Subcutaneous abdominal adipose tissue (tissue), 5 donors: ENCODE data around the gene ARL2.
"Not testable (repeated sequence)": the region's sequence is repeated elsewhere in the genome, so short reads cannot be mapped to it uniquely, and the experiment has no call there.

Experiments
- H3K27ac ChIP-seq: one replicate; pipeline ENCODE4 v1.7.0; 2013; ENCODE audit warnings: low read depth, mild to moderate bottlenecking, inconsistent platforms, low read length, moderate library complexity
- H3K27me3 ChIP-seq, 5 donors: one replicate each; pipeline ENCODE4 v1.7.0; 2013; ENCODE audit warnings: low read length in 5 of 5, inconsistent platforms in 1 of 5; ENCODE audit not compliant: control insufficient read depth in 5 of 5, insufficient read depth in 4 of 5
- H3K36me3 ChIP-seq, 5 donors: one replicate each; pipeline ENCODE4 v1.7.0; 2013; ENCODE audit warnings: low read length in 5 of 5; ENCODE audit not compliant: control insufficient read depth in 5 of 5, insufficient read depth in 5 of 5
- H3K4me1 ChIP-seq, 5 donors: one replicate each; pipeline ENCODE4 v1.7.0; 2013; ENCODE audit warnings: low read length in 5 of 5, mild to moderate bottlenecking in 3 of 5, moderate library complexity in 1 of 5; ENCODE audit not compliant: control insufficient read depth in 5 of 5, insufficient read depth in 5 of 5
- H3K4me3 ChIP-seq, 5 donors: one replicate each; pipeline ENCODE4 v1.7.0; 2013; ENCODE audit warnings: low read length in 5 of 5, low read depth in 1 of 5
- H3K9ac ChIP-seq, 5 donors: one replicate each; pipeline ENCODE4 v1.7.0; 2013; ENCODE audit warnings: low read length in 5 of 5, mild to moderate bottlenecking in 4 of 5, moderate library complexity in 3 of 5
- H3K9me3 ChIP-seq, 5 donors: one replicate each; pipeline ENCODE4 v1.7.0; 2013; ENCODE audit warnings: low read length in 5 of 5; ENCODE audit not compliant: control insufficient read depth in 5 of 5
- donor health status: healthy.
- donor health status: healthy.
- donor health status: healthy.
- donor health status: healthy.
- donor health status: healthy.

ARL2 gene

DNA sequence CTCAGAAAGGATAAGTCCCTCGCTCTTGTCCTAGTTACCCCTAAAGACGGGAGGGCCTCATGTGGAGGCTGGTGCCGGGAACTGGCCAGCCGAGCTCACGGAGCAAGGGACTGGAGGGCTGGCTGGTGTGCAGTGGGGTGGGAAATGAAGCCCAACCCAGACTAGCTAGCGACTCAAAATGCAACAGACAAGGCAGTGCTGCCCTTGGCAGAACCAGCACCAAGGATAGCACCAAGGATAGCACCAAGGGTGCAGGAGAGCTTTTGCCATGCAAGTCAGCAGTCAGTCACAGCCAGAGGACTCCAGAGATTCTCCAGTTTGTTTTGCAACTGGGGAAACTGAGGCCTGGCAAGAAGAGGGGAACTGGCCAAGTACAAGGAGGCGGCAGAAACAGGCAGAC lies 10.7 kb upstream of the ARL2 start:
- Histone ChIP-seq H3K36me3 (no peaks in the 10 kb centered on the region), H3K9ac (no peak overlapping the region), H3K4me3 (no peak overlapping the region), H3K9me3 (no peaks in the 10 kb centered on the region), H3K27me3 (peaks cover 0 to 5% (median 0%) of the 10 kb centered on the region in 5 donors), H3K27ac (no peak overlapping the region), H3K4me1 (no peaks in the 10 kb centered on the region)

DNA sequence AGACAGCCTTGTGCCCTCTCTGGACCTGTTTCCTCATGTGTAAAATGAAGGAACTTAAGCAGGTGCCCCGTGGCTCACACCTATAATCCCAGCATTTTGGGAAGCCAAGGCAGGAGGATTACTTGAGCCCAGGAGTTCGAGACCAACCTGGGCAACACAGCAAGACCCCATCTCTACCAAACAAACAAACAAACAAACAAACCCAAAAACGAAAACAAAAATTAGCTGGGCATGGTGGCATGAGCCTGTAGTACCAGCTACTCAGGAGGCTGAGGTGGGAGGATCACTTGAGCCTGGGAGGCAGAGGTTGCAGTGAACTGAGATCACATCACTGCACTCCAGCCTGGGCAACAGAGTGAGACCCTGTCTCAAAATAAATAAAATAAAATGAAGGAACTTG lies 10.0 kb upstream of the ARL2 start:
- H3K27ac ChIP-seq, H3K27me3 ChIP-seq: not testable (repeated sequence)

DNA sequence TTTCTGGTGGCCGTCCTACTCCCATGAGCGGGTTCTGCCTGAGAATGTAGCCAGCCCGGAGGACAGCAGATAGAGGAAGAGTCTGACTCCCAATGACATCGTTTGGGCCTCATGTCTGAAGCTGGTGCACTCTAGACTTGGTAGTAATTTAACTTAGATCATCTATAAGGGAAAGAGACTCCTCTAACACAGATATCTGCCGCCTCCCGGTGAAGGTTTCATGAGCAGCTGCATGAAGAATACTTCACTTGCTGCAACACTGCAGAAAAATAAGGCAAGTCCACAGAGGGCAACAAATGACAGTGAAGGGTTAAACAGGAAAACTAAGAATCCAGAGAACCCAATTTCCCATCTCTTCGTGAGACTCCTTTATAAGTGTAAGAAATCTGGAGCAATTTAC lies 5.9 kb upstream of the ARL2 start:
- H3K27me3 ChIP-seq: no peaks in the 10 kb centered on the region
- no peak overlapping the region for H3K9ac ChIP-seq
- no peaks in the 10 kb centered on the region for H3K36me3 ChIP-seq
- H3K9me3 ChIP-seq: no peaks in the 10 kb centered on the region
- peaks cover under 1 to 3% (median 2%) of the 10 kb centered on the region in 5 donors for H3K4me1 ChIP-seq
- no peak overlapping the region for H3K4me3 ChIP-seq
- no peak overlapping the region for H3K27ac ChIP-seq

More for the DNA sequence above, 10.0 kb upstream of the ARL2 start:
- not testable (repeated sequence) for H3K9ac ChIP-seq, H3K4me3 ChIP-seq, H3K9me3 ChIP-seq, H3K36me3 ChIP-seq, H3K4me1 ChIP-seq

DNA sequence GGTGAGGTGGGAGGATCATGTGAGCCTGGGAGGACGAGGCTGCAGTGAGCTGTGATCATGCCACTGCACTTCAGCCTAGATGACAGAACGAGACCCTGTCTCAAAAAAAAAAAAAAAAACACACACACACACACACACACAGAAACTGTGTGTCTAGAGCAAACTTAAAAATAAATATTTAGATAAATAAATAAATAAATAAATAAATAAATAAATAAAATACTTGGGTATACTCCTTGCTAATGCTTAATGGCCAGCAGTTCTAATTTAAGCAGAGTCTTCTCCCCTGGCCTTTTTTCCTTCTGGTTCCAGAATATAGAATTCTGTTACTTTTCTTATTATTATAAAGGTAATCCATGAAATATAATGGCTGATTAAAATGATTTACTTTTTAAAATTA lies 5.1 kb upstream of the ARL2 start:
- no peaks in the 10 kb centered on the region for H3K27me3 ChIP-seq

DNA sequence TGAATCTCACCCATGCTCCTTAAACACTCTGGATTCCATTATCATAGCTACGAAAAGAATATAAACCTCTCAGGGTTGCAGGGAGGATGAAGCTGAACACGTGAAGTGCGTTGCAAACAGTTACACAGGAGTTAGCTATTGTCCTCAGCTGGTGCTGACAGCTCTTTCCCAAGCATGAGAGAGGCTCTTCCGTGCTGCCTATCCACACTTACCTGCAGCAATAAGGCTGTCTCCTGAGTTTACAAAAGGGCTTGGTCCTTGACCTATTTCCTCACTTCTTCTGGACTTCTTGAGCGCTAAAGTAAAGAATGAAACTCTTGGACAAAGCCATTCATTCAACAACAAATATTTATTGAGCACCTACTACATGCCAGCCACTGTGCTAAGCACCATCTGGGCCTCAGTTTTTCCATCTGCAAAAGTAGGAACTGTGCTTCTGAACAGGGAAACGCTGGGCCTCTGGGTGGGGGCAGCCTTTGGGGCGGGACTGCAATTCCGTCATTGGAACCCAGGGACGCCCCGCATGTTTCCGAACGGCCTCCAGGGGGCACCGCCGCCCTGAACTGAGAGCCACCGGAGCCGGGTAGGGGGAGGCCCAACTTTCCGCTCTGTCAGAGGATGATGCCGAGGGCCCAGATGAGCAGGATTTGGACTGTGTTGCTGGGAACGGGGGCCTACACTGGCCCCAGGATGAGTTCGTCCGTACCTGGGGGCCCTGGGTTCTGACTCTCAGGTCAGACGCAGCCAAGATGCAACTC lies 651 bp upstream of the ARL2 start:
- H3K27me3 ChIP-seq: no peaks in the 10 kb centered on the region

More for the DNA sequence above, 5.1 kb upstream of the ARL2 start:
- Histone ChIP-seq H3K9me3 (no peaks in the 10 kb centered on the region), H3K27ac (no peak overlapping the region), H3K9ac (no peak overlapping the region), H3K4me3 (no peak overlapping the region), H3K36me3 (no peaks in the 10 kb centered on the region), H3K4me1 (peaks cover 3 to 11% (median 9%) of the 10 kb centered on the region in 5 donors)

DNA sequence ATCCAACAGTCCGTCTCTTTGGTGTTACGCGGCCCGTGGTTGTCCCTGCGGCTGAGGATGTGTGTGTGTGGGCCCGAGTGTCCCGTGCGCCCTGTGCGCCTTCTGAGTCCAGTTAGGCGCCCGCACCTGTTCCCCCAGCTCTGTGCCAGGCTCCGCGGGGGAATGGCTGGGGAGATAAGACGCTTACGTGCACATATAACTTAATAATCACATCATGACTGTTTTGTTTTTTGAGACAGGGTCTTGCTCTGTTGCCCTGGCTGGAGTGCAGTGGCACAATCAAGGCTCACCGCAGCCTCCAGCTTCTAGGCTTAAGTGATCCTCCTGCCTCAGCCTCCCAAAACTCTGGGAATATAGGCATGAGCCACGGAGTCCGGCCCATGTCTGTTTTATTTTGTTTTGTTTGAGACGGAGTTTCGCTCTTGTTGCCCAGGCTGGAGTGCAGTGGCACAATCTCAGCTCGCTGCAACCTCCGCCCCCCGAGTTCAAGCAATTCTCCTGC lies 817 bp downstream of the ARL2 start:
- Histone ChIP-seq H3K4me1 (peaks cover 3 to 31% (median 19%) of the 10 kb centered on the region in 5 donors), H3K36me3 (peaks cover 0 to 16% (median 10%) of the 10 kb centered on the region in 5 donors)

More for the DNA sequence above, 651 bp upstream of the ARL2 start:
- Histone ChIP-seq H3K4me3 (peak overlapping the region; percentile 69 to 93 (median 86)), H3K4me1 (peaks cover 3 to 31% (median 19%) of the 10 kb centered on the region in 5 donors), H3K9me3 (no peaks in the 10 kb centered on the region), H3K9ac (peak overlapping the region; percentile 38 to 96 (median 93)), H3K27ac (peak overlapping the region; percentile 96), H3K36me3 (peaks cover 0 to 7% (median 2%) of the 10 kb centered on the region in 5 donors)

DNA sequence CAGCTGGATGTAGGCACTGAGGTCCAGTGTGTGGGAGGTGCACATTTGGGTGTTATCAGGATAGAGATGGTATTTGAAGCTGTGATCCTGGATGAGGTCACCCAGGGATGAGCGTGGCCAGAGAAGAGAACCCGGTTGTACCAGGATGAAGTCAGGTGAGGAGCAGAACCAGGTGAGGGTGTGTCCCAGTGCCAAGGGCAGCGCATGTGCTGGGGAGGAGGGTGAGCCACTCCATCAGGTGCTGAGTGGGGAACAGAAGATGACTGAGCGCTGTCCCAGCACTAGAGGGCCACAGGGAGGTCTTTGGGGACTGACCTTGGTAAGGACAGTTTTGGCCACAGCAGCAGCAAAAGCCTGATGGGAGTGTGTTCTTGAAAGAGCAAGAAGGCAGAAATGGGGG lies 2.7 kb downstream of the ARL2 start:
- Histone ChIP-seq H3K4me1 (peaks cover 3 to 31% (median 19%) of the 10 kb centered on the region in 5 donors), H3K27me3 (no peaks in the 10 kb centered on the region), H3K9me3 (no peaks in the 10 kb centered on the region), H3K4me3 (no peak overlapping the region), H3K27ac (no peak overlapping the region), H3K36me3 (peaks cover 0 to 30% (median 20%) of the 10 kb centered on the region in 5 donors), H3K9ac (no peak overlapping the region)

More for the DNA sequence above, 817 bp downstream of the ARL2 start:
- Histone ChIP-seq H3K9me3 (no peaks in the 10 kb centered on the region), H3K27me3 (no peaks in the 10 kb centered on the region), H3K27ac (peak overlapping the region; percentile 96), H3K9ac (peak overlapping the region in 4 of 5 donors; percentile 84 to 96 (median 94)), H3K4me3 (peak overlapping the region; percentile 40 to 93 (median 86))

DNA sequence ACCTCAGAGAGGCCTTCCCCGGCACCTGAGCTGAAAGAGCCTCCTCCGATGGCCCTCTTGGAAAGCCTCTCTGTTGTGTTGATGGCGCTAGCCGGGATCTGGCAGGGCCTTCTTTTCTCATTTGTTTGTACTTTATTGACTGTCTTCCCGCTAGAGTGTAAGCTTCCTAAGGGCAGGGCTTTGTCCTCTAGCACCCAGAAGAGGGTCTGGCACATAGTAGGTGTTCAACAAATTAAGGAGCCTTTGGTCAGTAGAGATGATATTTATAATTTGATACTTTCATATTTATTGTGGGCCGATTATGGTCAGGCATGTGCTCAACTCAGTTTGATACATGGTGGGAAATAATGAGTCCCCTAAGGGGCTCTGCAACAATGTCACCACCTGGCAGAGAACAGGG lies 4.0 kb downstream of the ARL2 start:
- Histone ChIP-seq H3K9me3 (no peaks in the 10 kb centered on the region), H3K4me1 (peaks cover 3 to 30% (median 18%) of the 10 kb centered on the region in 5 donors), H3K36me3 (peaks cover 0 to 39% (median 28%) of the 10 kb centered on the region in 5 donors), H3K27me3 (no peaks in the 10 kb centered on the region), H3K4me3 (no peak overlapping the region), H3K9ac (no peak overlapping the region), H3K27ac (no peak overlapping the region)

DNA sequence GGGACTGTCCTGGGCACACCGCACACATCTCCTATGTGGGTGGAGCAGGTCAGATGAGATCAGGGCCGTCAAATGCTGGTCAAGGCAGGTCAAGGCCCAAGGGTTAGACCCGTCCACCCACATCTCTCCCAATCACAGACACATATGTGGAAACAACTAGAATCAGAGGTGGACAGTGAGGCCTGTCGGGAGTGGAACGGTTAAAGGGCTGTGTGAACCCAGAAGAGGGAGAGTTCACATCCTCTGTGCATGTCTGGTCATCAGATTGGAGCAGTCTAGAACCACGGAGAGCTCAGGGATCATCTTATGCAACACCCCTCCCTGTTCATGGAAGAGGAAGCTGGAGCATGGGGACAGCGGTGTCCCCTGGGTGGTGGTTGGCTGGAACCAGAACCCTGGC lies 5.9 kb downstream of the ARL2 start:
- Histone ChIP-seq H3K9ac (peak overlapping the region in 1 of 5 donors; percentile 26), H3K27ac (no peak overlapping the region)

DNA sequence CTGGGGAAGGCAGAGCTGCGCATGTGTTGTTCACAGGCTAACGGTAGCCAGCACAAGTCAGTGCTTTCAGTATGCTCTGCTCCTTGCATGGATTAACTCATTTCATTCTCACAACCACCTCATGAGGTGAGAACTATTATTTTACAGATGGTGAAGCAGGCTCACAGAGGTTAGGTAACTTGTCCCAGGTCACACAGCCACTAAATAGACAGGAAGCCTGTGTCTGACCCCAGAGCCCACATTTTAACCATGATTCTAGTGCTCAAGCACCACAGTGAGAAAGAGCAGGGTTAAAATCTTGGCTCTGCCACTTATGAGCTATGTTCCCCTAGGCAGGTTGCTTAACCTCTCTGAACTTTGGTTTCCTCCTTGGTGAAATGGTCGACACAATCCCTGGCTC lies 7.0 kb downstream of the ARL2 start:
- H3K4me1 ChIP-seq: peaks cover 0 to 6% (median 3%) of the 10 kb centered on the region in 5 donors
- no peak overlapping the region for H3K27ac ChIP-seq
- no peak overlapping the region for H3K4me3 ChIP-seq
- H3K9ac ChIP-seq: no peak overlapping the region
- H3K27me3 ChIP-seq: no peaks in the 10 kb centered on the region
- H3K9me3 ChIP-seq: no peaks in the 10 kb centered on the region
- peaks cover 0 to 39% (median 28%) of the 10 kb centered on the region in 5 donors for H3K36me3 ChIP-seq

More for the DNA sequence above, 5.9 kb downstream of the ARL2 start:
- H3K4me3 ChIP-seq: no peak overlapping the region
- H3K4me1 ChIP-seq: peaks cover 0 to 13% (median 5%) of the 10 kb centered on the region in 5 donors
- H3K27me3 ChIP-seq: no peaks in the 10 kb centered on the region
- peaks cover 0 to 39% (median 28%) of the 10 kb centered on the region in 5 donors for H3K36me3 ChIP-seq
- H3K9me3 ChIP-seq: no peaks in the 10 kb centered on the region
